NCI-H82 treated with DMSO at 0.1 percent for 48 hours (cell line): ENCODE results near the gene NDFIP2.
"Not testable (repeated sequence)": the region's sequence is repeated elsewhere in the genome, so short reads cannot be mapped to it uniquely, and the experiment has no call there.

ENCODE experiments used
- DNase-seq: peaks from one replicate; lab custom pipeline; 2025; ENCODE audit not compliant: unreplicated experiment; lab: John Stamatoyannopoulos, UW

NDFIP2 gene

DNA sequence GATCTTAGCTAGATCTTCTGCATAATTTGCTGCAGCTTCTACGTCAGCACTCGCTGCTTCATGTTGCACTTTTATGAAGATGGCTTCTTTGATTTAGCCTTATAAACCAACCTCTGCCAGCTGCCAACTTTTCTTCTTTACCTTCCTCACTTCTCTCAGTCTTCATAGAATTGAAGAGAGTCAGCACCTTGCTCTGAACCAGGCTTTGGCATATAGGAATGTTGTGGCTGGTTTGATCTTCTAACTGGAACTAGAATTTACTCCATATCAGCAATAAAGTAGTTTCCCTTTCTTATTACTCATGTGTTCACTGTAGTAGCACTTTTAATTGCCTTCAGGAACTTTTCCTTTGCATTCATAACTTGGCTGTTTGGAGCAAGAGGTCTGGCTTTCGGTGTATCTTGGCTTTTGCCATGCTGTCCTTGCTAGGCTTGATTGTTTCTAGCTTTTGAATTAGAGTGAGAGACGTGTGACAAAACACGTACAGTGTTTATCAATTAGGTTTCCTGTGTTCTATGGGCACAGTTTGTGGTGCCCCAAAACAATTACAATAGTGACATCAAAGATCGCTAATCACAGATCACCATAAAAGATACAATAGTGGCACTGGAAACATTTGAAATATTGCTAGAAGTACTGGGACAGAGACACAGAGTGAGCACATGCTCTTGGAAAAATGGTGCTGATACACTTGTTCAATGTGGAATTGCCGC is 50.7 kb downstream of the NDFIP2 start:
- no peak for DNase-seq

DNA sequence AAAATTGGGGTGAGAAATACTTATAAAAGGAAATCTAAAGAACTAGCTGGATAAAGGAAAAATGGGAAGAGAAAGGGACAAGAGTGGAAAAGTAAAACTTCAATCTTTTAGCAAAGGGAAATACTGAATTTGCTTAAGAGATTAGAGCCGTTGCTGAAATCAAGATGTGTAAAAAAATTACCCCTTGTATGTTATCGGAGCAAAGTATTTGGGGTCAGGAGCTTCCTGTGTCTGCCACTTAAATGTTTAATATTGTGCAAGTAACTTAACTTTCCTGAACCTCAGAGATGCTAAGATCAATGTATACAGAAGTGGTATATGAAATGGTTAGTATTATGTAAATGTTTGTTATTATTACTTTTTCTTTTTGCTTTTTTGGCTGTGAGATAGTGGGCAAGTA is 51.6 kb downstream of the NDFIP2 start:
- no peak for DNase-seq

DNA sequence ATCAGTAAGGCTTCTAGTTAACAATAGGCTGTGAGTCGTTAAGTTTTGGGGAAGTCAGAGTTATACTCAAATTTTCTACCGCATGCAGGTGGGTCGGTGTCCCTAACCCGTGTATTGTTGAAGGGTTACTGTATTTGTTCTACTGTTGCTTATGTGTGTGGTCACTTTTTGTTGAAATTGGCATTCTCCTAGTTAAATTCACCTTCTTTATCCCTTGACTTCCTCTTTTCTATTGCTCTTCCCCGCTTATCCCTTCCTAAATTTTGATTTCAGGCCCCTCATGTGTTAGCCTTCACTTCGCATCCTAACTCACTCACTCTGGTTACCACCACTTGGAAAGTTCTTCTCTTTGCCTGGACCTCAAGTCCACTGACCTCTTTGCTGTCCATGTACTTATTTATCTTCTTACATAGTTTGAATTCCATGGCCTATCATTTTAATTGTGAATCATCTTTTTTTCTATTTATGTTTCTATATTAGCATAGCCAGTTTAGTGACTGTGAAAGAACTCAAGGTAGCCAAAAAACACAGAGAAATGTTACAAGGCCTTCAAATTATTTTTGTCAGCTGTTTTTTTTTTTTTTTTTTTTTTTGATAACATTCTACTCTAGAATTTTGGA is 52.9 kb downstream of the NDFIP2 start:
- DNase-seq = no peak

DNA sequence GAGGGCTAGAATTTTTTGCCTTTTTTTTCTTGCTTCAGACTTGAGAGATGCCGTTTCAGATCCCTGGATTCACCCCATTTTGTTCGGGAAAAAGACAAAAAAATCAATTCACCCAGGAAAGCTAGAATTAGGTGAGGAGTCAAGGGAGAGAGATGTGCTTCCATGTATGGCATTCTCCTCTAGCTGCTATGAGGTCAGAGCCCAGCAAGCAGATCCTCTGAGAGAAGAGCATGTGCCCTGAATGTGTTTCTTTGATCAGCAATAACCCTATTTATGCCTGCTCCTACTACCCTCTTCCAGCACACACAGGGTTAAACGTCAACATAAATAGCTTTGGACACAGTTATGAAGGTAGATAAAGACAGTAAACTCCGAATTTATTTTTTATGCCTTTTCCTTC is 53.6 kb downstream of the NDFIP2 start:
- no peak for DNase-seq

DNA sequence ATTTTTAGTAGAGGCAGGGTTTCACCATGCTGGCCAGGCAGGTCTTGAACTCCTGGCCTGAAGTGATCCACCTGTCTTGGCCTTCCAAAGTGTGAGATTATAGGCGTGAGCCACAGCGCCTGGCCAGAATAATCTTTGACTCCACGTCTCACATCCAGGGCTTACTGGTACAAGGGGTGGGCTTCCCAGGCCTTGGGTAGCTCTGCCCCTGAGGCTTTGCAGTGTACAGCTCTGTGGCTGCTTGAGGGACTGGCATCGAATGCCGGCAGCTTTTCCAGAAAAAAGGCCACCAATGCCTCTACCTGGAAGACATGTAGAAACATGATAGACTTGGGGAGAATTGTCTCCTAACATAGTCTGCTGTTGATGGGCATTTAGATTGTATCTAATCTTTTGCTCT is 57.8 kb downstream of the NDFIP2 start:
- DNase-seq = no peak

DNA sequence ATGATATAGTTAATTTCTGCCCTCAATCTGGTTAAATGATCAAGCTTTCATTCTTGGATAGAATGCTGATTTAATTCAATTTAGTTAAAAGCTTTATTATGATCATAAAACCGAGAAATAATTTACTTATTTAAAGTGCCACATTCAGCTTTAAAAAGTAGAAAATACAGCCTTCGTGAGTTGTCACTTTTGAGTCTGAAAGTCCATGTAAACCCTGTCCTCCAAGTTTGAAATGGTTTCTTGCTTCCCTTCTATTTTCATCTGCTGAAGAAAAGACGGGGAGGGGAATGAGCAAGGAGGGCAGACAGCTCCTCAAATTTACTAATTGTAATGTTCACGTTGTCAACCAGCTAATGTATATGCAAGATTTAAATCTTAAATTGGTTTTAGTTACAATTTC is 59.5 kb downstream of the NDFIP2 start:
- DNase-seq = no peak

DNA sequence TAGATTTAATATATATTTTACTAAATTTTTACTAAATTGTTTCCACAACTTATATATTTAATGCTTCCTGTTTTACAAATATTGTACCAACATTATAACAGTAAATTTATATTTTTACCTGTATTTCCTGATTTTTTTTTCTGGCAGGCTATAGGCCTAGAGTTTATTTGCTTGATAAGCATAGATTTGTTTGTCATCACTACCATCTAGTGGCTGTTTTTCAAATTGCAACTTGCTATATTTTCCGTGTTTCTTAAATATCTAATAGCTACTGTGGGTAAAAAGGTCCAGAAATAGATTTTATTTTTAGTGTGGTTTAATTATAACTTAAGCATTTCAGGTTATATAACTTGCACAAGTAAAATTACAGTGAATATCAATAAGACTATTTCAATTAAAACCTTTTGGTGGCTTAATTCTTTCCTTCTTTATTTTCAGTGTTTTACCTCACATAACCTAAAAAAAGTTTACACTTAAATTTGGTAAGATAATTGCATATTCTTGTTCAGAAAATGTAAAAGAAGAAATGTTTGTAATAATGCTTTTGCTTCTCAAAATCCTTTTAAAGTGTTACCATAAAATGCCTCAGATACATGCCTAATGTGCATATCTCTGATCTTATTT is 60.6 kb downstream of the NDFIP2 start:
- peak; percentile 56 for DNase-seq

DNA sequence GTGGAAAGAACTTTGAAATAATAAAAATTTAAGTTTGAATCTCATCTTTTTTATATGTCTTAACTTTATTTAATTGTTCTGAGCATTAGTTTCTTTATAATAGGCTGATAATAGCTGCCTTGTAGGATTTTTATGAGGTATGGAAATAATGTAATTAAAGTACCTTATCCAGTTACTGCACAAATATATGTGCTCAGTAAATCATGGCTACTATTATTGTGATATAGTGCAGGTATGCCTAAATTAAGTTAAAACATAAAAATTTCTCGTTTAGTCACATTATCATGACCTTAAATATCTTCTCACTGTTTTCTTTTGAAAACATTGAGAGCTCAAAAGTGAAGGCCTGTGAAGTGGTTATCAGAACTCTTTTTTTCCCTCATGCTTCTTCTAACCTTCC is 62.9 kb downstream of the NDFIP2 start:
- no peak for DNase-seq

DNA sequence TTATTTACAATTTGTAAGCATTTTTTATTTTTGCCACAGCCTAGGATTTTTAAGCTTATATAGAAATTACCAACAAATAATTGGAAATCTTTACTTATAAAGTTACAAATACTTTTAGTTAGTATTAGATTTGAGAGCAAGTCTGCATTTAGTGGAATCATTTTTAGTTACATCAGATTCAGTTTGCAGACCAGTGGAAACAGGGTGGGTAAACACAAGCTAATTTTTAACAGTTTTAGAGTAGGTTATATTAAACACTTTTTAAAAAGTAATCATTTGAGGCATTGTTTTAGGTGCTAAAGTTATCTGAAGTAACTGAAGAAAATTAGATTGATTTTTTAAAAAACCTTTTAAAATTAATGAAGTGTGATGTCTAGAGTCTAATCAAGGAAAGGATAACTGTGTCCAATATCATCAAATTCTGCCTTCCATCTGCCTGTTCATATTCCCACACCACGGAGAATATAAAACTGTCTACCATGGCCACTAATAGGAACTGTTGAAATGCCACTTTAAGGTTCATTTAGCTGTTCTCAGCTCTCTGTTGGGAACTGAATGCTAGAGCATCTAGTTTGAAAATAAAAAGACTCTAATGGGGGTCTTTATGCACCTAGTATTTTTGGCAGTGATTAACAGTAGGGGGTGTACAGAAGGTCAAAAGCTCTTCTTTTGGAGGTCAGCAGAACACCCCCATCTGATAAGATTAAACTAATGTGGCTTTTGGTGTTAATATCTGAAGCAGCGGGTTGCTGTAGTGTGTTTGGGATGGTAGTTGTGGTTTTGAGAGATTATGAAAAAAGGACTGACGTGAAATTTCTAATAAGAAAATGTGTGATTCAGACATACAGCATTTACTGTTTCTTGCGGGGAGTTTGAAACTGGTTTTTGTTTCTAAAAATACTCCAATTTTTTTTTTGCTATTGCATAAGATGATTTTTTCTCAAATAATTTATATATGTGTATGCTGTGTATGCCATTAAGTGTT is 66.5 kb downstream of the NDFIP2 start:
- no peak for DNase-seq

DNA sequence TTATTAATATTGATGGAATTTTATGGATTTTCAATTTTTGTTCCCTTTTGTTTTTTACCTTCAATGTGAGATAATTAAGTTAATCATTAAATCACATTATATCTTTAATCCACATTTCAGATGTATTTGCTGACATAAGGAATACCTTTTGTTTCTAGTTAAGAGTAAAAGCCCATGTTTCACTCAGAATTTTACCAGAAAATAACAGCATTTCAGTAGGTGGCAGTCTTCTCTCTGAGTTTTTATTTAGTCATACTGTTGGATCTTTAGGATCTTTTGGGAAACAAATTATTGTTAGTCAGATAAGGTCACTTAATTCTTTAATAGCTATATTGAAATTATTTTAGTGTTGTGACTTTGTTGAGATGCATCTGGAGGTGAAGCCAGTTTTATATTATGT is 67.9 kb downstream of the NDFIP2 start:
- DNase-seq = no peak

DNA sequence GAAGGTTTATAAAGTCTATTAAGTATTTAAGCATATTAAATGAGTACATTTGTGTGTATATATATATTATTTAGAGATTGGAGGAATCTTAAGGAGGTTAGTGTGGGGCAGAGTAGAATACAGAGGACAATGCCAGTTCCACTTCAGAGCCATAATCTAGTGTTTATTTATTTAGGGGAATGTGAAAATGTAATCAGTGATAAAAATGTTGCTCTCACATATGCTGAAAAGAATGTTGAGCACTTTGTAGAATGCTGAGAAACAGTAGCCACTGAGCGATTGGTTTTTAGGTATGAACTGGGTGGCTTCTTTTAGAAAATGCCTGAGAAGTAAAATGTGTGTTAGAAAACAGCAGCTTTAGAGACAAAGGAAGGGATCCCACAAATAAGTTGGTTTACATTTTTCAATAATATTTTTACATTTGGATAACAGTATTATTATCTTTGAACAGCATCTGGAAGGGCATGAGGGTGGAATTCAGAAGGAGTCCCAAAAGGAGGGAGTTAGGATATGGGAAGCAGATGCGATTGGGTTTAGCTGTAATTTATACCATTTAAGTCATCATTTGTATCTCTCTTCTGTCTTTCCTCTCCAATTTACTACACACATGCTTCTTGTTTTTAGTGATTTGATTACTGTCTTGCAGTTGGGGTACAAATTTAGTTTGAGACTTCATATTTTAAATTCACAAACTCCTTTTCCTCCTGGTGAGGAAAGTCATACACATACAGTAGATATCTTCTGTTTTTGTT is 68.6 kb downstream of the NDFIP2 start:
- no peak for DNase-seq

DNA sequence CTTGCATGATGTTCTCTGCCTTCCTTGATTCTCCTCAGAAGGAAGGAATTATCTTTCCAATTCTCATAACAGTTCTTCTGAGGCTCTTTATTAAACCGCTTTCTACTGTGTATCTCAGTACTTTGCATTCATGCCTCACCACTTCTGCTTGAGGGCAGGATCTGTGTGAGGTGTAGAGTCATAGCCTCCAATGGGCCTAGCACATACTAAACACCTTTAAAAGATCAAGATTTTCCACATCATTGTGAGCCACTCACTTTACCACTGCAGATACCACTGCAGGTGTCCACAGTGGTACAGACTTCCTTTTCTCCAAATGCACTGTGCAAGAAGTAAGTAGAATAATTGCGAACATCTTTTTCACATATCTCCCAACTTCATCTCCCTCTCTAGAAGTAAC is 76.7 kb downstream of the NDFIP2 start:
- DNase-seq = no peak

DNA sequence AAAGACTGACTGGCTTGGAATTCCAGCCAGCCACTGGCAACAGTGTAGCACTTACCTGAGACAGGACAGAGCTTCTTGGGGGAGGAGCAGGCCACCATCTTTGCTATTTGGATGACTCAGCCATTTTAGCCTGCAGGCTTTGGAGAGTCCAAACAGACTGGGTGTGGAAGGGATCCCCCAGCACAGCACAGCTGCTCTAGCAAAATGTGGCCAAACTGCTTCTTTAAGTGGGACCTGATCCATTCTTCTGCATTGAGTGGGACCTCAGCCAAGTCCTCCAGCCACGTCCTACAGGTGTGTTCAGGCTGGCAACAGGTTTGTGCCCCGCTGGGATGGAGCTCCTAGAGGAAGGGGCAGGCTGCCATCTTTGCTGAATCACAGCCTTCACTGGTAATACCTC is 80.0 kb downstream of the NDFIP2 start:
- DNase-seq = no peak

DNA sequence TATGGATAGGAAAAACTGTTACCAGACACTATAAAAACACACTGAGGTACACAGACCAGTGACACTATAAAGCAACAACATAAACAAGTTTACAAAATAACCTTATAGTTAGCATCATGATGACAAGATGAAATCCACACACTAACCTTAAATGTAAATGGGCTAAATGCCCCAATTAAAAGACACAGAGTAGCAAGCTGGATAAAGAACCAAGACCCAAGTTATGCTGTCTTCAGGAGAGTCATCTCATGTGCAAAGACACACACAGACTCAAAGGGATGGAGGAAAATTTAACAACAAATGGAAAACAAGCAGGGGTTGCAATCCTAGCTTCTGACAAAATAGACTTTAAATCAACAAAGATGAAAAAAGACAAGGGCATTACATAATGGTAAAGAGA is 81.6 kb downstream of the NDFIP2 start:
- no peak for DNase-seq

DNA sequence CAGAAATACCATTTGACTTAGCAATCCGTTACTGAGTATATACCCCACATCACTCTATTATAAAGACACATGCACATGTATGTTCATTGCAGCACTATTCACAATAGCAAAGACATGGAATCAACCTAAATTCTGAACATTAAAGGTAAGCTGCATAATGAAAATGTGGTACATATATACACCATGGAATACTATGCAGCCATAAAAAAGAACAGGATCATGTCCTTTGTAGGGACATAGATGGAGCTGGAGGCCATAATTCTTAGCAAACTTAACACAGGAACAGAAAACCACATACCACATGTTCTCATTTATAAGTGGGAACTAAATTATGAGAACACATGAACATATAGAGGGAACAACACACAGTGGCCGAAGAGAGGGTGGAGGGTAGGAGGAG is 85.2 kb downstream of the NDFIP2 start:
- no peak for DNase-seq

DNA sequence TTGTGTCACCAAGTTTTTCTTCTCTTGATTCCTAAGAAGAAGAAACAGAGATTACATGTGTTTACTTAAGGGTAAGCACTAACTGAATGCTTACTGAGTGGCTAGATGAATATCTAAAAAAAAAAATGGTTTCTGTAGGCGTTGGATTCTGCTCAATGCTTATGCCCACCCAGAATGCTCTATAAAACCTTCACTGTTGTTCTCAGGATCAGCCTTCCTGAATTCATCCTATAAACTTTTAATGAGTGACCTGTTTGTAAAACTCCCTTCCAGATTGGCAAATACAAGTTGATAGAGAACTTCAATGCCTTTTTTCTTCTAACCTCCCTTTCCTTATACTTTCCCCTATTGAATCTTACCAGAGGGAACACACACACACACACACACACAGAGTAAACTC is 90.2 kb downstream of the NDFIP2 start:
- DNase-seq = no peak

DNA sequence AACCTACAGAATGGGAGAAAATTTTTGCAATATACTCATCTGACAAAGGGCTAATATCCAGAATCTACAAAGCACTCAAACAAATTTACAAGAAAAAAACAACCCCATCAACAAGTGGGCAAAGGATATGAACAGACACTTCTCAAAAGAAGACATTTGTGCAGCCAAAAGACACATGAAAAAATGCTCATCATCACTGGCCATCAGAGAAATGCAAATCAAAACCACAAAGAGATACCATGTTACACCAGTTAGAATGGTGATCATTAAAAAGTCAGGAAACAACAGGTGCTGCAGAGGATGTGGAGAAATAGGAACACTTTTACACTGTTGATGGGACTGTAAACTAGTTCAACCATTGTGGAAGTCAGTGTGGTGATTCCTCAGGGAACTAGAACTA is 92.9 kb downstream of the NDFIP2 start:
- DNase-seq = not testable (repeated sequence)

DNA sequence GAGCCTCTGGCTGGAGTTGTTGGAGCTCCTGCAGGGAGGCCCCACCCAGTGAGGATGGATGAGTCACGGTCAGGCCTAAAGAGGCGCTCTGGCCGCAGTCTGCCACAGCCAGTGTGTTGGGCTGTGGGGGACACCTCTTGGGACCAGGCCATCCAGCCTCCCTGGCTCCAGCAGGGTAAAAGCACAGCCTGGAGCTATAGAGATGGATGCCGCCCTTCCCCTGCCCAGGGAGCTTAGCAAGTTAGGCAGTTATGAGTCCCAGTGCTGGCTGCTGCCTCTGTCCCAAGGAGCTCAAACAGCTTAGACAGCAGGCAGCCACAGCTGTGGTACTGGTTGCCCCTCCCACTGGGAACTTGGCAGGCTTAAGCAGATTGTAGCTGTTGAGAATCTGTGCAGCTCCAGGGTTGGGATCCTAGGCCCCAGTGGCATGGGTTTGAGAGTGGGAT is 100.9 kb downstream of the NDFIP2 start:
- peak; percentile 40 for DNase-seq

DNA sequence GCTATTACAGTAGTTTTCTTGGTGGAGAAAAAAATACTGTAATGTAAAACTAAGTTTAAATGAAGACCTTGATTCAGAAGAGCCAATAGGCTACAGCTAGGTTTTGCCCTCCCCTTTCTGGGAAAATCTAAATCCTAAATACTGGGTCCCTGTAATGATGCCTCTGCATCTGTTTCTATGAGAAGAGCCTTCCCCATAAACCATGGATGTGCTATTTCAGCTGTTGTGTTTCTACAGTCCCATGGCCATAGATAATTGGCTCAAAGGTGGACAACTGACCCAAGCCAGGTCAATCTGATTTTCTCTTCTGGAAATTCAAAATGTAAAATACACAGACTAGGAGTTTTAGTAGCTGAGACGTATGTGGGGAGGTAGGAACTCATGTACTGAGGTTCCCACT is 101.9 kb downstream of the NDFIP2 start:
- DNase-seq = no peak

DNA sequence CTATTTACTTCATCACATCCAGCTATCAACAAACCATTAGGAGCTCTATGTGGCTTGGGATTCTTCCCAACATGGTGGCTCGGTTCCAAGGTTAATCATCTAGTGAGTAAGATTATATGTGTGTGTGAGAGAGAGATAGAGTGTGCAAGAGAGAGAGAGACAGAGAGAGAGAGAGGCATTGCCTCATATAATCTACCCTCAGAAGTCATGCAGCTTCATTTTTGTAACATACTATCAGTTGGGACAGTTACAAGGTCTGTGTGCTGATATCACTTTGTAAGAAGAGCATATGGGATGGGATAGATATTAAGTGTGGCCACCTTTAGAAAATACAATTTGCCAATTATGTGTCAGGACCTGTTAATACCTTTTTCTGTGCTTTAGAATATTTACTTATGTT is 104.1 kb downstream of the NDFIP2 start:
- no peak for DNase-seq
